GM12892 (cell line): Measurements from ENCODE around the gene ACSF3.

Experiments
- POLR2A ChIP-seq: IDR thresholded peaks from 2 replicates; pipeline ENCODE4 v1.6.1; 2011; ENCODE audit warnings: low read depth, low read length, control low read depth
- POLR2AphosphoS5 ChIP-seq: IDR thresholded peaks from 2 replicates; pipeline ENCODE4 v1.6.1; 2011; ENCODE audit warnings: low read depth, low read length, control low read depth
- TAF1 ChIP-seq: IDR thresholded peaks from 2 replicates; pipeline ENCODE4 v1.6.1; 2011; ENCODE audit warnings: low read depth, mild to moderate bottlenecking, control low read depth, low read length, borderline replicate concordance

DNA sequence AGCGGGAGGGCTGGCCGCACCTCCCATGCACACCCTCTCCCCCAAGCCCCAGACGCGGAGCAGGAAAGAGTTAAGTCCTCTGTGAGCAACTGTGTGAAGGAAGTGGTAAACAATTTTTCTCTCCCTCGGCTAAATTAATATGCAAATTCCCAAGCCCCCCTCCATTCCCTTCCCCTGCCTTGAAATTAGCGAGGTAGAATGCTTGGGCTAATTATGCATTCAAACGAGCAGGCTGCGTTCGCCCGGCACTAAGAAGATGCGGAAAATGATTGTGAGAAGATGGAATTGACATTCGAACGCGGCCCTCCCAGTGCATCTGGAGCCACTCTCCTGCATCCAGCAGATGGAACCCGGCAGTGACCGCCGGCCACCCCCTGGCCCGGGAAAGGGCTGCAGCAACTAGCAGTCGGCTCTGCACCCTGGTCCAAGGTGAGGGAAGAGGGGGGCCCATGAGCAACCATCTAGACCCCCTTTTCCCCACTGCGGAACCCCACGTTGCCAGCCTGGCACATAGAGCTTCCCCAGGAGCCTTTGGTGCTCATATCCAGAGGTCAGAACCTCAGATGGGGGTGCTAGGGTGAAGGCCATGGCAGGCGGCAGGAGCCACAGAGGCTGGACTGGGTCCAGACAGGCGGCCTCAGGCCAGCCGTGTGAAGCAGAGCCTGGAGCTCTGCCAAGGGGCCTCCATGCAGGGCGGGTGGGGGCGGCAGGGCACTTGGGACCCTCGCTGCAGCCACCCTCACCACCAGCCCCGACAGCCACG lies 49.1 kb upstream of the ACSF3 start:
- TF ChIP-seq POLR2A, result no peak
- no peak for TF ChIP-seq POLR2AphosphoS5
- TF ChIP-seq TAF1, result no peak
